ENCODE results near the gene SKI. TPM values are rescaled to one million over a fixed set of nuclear protein-coding genes. Genes with fewer than 3 reads are reported as not detected.

SKI gene
- total and polyA plus RNA-seq, 9 of the 15 experiments (the other 6 are each of a cell fraction or from before 2014, with no cell fraction given): 0.10 to 60.5 (median 4.6) TPM

GRCh38 chr1:2189459-2190425 lies 38.4 kb upstream of the SKI start (continued):
- TF ChIP-seq CTCFL (IDR thresholded peaks at IDR 0.05; ENCODE audit: borderline replicate concordance, insufficient read depth, low read depth, low read length, poor library complexity, severe bottlenecking) (no peak), ZNF518B (CRISPR knock-in tag; IDR thresholded peaks at IDR 0.05) (no peak), BRF2 (IDR thresholded peaks at IDR 0.05; ENCODE audit: borderline replicate concordance, insufficient read depth, insufficient read length) (no peak), ZNF23 (CRISPR knock-in tag; IDR thresholded peaks at IDR 0.05) (no peak), MAFG (tag; conservative IDR thresholded peaks at IDR 0.05) (no peak), E2F5 (CRISPR knock-in tag; IDR thresholded peaks at IDR 0.05) (no peak), ZBTB34 (CRISPR knock-in tag; IDR thresholded peaks at IDR 0.05) (no peak), ZNF224 (CRISPR knock-in tag; IDR thresholded peaks at IDR 0.05) (no peak), NR2C2 (CRISPR knock-in tag; IDR thresholded peaks at IDR 0.05) (no peak), NR2C2 (tag; IDR thresholded peaks at IDR 0.05) (peak; percentile 43), U2AF1 (optimal IDR thresholded peaks at IDR 0.05; ENCODE audit: low read depth, low read length) (no peak), ZFX (CRISPR knock-in tag; IDR thresholded peaks at IDR 0.05) (peak; percentile 48), PHB (CRISPR knock-in tag; IDR thresholded peaks at IDR 0.05) (no peak), RBM25 (IDR thresholded peaks at IDR 0.05; ENCODE audit: low read depth, low read length, severe bottlenecking) (no peak), ZNF311 (CRISPR knock-in tag; IDR thresholded peaks at IDR 0.05) (no peak), FOS (IDR thresholded peaks at IDR 0.05; ENCODE audit: extremely low read depth, insufficient read length) (no peak), FOXK1 (CRISPR knock-in tag; IDR thresholded peaks at IDR 0.05; ENCODE audit: borderline replicate concordance) (no peak), HNRNPUL1 (IDR thresholded peaks at IDR 0.05; ENCODE audit: low read length) (no peak)

All from K562 (cell line).